SK-N-SH (cell line): ENCODE data around the gene SCN7A. TPM values are rescaled to one million over a fixed set of nuclear protein-coding genes. Genes with fewer than 3 reads are reported as not detected.
A peak's percentile ranks its signal among the peaks of the same experiment; 100 is the strongest.

Experiments
- CTCF ChIA-PET: fragments of 300-600, 350-600 bp; formaldehyde crosslinking; extraction: SDS; loops from one replicate; lab custom pipeline; 2021; lab: Yijun Ruan, JAX
- POLR2A ChIA-PET: fragments of 350-600 bp; sonication (Branson Sonifier 250); formaldehyde crosslinking; extraction: SDS; loops from one replicate; lab custom pipeline; 2020; ENCODE audit warnings: antibody characterized with exemption, inconsistent platforms; lab: Yijun Ruan, JAX
- DNase-seq: peaks from one replicate; pipeline ENCODE4 v3.0.0; 2012
- H2AFZ ChIP-seq: fragments of 200-600 bp; sonication (generic); 2 replicates; pipeline ENCODE4 v1.8.1; 2016; ENCODE audit warnings: antibody characterized with exemption, mild to moderate bottlenecking, low read depth
- H3F3A ChIP-seq: fragments of 200-600 bp; sonication (generic); replicated peaks from 2 replicates; pipeline ENCODE3; 2016; ENCODE audit warnings: antibody characterized with exemption, mild to moderate bottlenecking; ENCODE audit not compliant: insufficient read depth
- H3K27ac ChIP-seq, 2 experiments: fragments of 200-500 bp in 1 of 2; fragments of 200-600 bp in 1 of 2; sonication (Bioruptor generic) in 1 of 2; sonication (generic), shearing (Covaris generic) in 1 of 2; 2 replicates each; pipeline versions ENCODE4 v1.5.1 to v1.6.1; 2014 to 2016; ENCODE audit warnings: low read depth in 2 of 2, inconsistent platforms in 1 of 2, low read length in 1 of 2, mild to moderate bottlenecking in 1 of 2, mixed read lengths in 1 of 2
- H3K27me3 ChIP-seq: fragments of 200-600 bp; sonication (generic), shearing (Covaris generic); 2 replicates; pipeline ENCODE4 v1.6.1; 2016; ENCODE audit warnings: mixed run types; ENCODE audit not compliant: insufficient read depth
- H3K36me3 ChIP-seq, 2 experiments: fragments of 200-500 bp in 1 of 2; fragments of 200-600 bp in 1 of 2; sonication (Bioruptor generic) in 1 of 2; sonication (generic) in 1 of 2; replicated peaks in 1 of 2; 2 replicates each; pipeline versions ENCODE3 to v1.5.1; 2014 to 2016; ENCODE audit warnings: low read length in 1 of 2, mild to moderate bottlenecking in 1 of 2; ENCODE audit not compliant: insufficient read depth in 2 of 2, control insufficient read depth in 1 of 2
- H3K4me1 ChIP-seq, 2 experiments: fragments of 200-500 bp in 1 of 2; fragments of 200-600 bp in 1 of 2; sonication (Bioruptor generic) in 1 of 2; sonication (generic), shearing (Covaris generic) in 1 of 2; 2 replicates each; pipeline versions ENCODE4 v1.5.1 to v1.6.1; 2014 to 2016; ENCODE audit warnings: low read depth in 1 of 2, low read length in 1 of 2, mixed run types in 1 of 2; ENCODE audit not compliant: insufficient read depth in 2 of 2, control insufficient read depth in 1 of 2
- H3K4me2 ChIP-seq: fragments of 200-600 bp; sonication (generic), shearing (Covaris generic); 2 replicates; pipeline ENCODE4 v1.6.1; 2017; ENCODE audit warnings: mixed run types
- H3K4me3 ChIP-seq, 2 experiments: fragments of 200-500 bp in 1 of 2; fragments of 200-600 bp in 1 of 2; sonication (Bioruptor generic) in 1 of 2; sonication (generic), shearing (Covaris generic) in 1 of 2; 2 replicates each; pipeline versions ENCODE4 v1.5.1 to v1.8.1; 2014 to 2016; ENCODE audit warnings: low read depth in 2 of 2, inconsistent platforms in 1 of 2, low read length in 1 of 2, mild to moderate bottlenecking in 1 of 2, mixed read lengths in 1 of 2, moderate library complexity in 1 of 2
- H3K79me2 ChIP-seq: fragments of 200-600 bp; sonication (generic); 2 replicates; pipeline ENCODE4 v1.8.1; 2017; ENCODE audit warnings: mild to moderate bottlenecking; ENCODE audit not compliant: insufficient read depth
- H3K9ac ChIP-seq: fragments of 200-600 bp; sonication (generic); 2 replicates; pipeline ENCODE4 v1.6.1; 2017; ENCODE audit warnings: mixed run types
- H3K9me2 ChIP-seq: fragments of 200-600 bp; sonication (generic); 2 replicates; pipeline ENCODE4 v1.6.1; 2017; ENCODE audit warnings: mixed run types
- H3K9me3 ChIP-seq: fragments of 200-600 bp; sonication (generic); 2 replicates; pipeline ENCODE4 v1.6.1; 2017; ENCODE audit warnings: mixed run types, mild to moderate bottlenecking, moderate library complexity
- H4K20me1 ChIP-seq: fragments of 200-600 bp; sonication (generic); 2 replicates; pipeline ENCODE4 v1.6.1; 2017; ENCODE audit warnings: mild to moderate bottlenecking, mixed run types; ENCODE audit not compliant: insufficient read depth
- CHD2 ChIP-seq: fragments of 150-350 bp; IDR thresholded peaks from 2 replicates; pipeline ENCODE4 v1.6.1; 2018; ENCODE audit warnings: low read length; ENCODE audit not compliant: partially characterized antibody
- EP300 ChIP-seq, 2 experiments: IDR thresholded peaks; 2 replicates each; pipeline versions ENCODE4 v1.4.0 to v1.6.1; 2012; ENCODE audit warnings: borderline replicate concordance in 1 of 2, low read depth in 1 of 2, low read length in 1 of 2
- EZH2phosphoT487 ChIP-seq: fragments of 200-600 bp; sonication (generic); IDR thresholded peaks from 2 replicates; pipeline ENCODE4 v1.6.1; 2017; ENCODE audit warnings: low read depth, mixed run types, mild to moderate bottlenecking, antibody characterized with exemption, moderate library complexity, borderline replicate concordance
- FOSL2 ChIP-seq: IDR thresholded peaks from 2 replicates; pipeline ENCODE4 v1.4.0; 2012; ENCODE audit warnings: low read depth, mild to moderate bottlenecking, moderate library complexity, borderline replicate concordance
- FOXJ3 ChIP-seq: sonication (generic); formaldehyde crosslinking; IDR thresholded peaks from 2 replicates; pipeline ENCODE4 v1.5.1; 2020; ENCODE audit warnings: mild to moderate bottlenecking, missing genetic modification reagents
- FOXM1 ChIP-seq: IDR thresholded peaks from 2 replicates; pipeline ENCODE4 v1.4.0; 2012; ENCODE audit warnings: low read depth, mild to moderate bottlenecking
- MAX ChIP-seq: IDR thresholded peaks from 2 replicates; pipeline ENCODE4 v1.4.0; 2012; ENCODE audit warnings: low read depth
- MEF2A ChIP-seq: IDR thresholded peaks from 2 replicates; pipeline ENCODE4 v1.4.0; 2012; ENCODE audit warnings: low read depth, borderline replicate concordance
- MXI1 ChIP-seq: IDR thresholded peaks from 2 replicates; pipeline ENCODE4 v1.6.1; 2012; ENCODE audit warnings: mild to moderate bottlenecking, low read depth, low read length, improper control_type of control experiment
- NFIC ChIP-seq: IDR thresholded peaks from 2 replicates; pipeline ENCODE4 v1.4.0; 2012; ENCODE audit warnings: borderline replicate concordance
- NRF1 ChIP-seq: IDR thresholded peaks from 2 replicates; pipeline ENCODE4 v1.6.1; 2012; ENCODE audit warnings: low read depth, mild to moderate bottlenecking, low read length
- POLR2AphosphoS5 ChIP-seq: IDR thresholded peaks from 2 replicates; pipeline ENCODE4 v1.6.1; 2012; ENCODE audit warnings: low read depth, low read length
- RAD21 ChIP-seq: IDR thresholded peaks from 2 replicates; pipeline ENCODE4 v1.6.1; 2012; ENCODE audit warnings: mild to moderate bottlenecking, low read length
- RCOR1 ChIP-seq: fragments of 150-350 bp; IDR thresholded peaks from 2 replicates; pipeline ENCODE4 v1.6.1; 2017; ENCODE audit warnings: antibody characterized with exemption, low read length
- REST ChIP-seq: IDR thresholded peaks from 2 replicates; pipeline ENCODE4 v1.6.1; 2012; ENCODE audit warnings: mild to moderate bottlenecking, low read depth, low read length, moderate library complexity
- RFX5 ChIP-seq: IDR thresholded peaks from 2 replicates; pipeline ENCODE4 v1.6.1; 2012; ENCODE audit warnings: mild to moderate bottlenecking, improper control_type of control experiment, low read length
- SIN3A ChIP-seq: IDR thresholded peaks from 2 replicates; pipeline ENCODE4 v1.6.1; 2012; ENCODE audit warnings: low read depth, mild to moderate bottlenecking, low read length, moderate library complexity, borderline replicate concordance
- TAF1 ChIP-seq: IDR thresholded peaks from 2 replicates; pipeline ENCODE4 v1.6.1; 2012; ENCODE audit warnings: low read depth, mild to moderate bottlenecking, low read length, moderate library complexity, borderline replicate concordance
- TEAD4 ChIP-seq: IDR thresholded peaks from 2 replicates; pipeline ENCODE4 v1.4.0; 2012; ENCODE audit warnings: mild to moderate bottlenecking, borderline replicate concordance; ENCODE audit not compliant: insufficient read depth
- USF2 ChIP-seq: fragments of 150-350 bp; IDR thresholded peaks from 2 replicates; pipeline ENCODE4 v1.6.1; 2017; ENCODE audit warnings: antibody characterized with exemption, low read length, low read depth, borderline replicate concordance
- YY1 ChIP-seq: IDR thresholded peaks from 2 replicates; pipeline ENCODE4 v1.4.0; 2012; ENCODE audit warnings: low read depth, mild to moderate bottlenecking
- WGBS: methylation state at CpG from one replicate; pipeline ENCODE4 v1.1.6; 2017; ENCODE audit warnings: low lambda C conversion rate; 5-methylcytosine and 5-hydroxymethylcytosine counted together
- polyA plus RNA-seq, 3 experiments: library from polyadenylated mRNA; depleted of rRNA; stranded (reverse); fragments of >200 nt; gene quantifications; 2 replicates each; pipeline ENCODE4 v1.2.3, GENCODE V29; 2012
- TF ChIP-seq, protein P1 (sequence below): fragments of 200-600 bp; sonication (generic); IDR thresholded peaks from 2 replicates; pipeline ENCODE4 v1.6.1; 2017; ENCODE audit warnings: antibody characterized with exemption, mild to moderate bottlenecking, moderate library complexity
- TF ChIP-seq, protein P2 (sequence below): IDR thresholded peaks from 2 replicates; pipeline ENCODE4; 2012
- TF ChIP-seq, protein P3 (sequence below): fragments of 150-350 bp; IDR thresholded peaks from 2 replicates; pipeline ENCODE4 v1.6.1; 2016; ENCODE audit warnings: mild to moderate bottlenecking, low read depth, low read length
- TF ChIP-seq, protein P4 (sequence below): IDR thresholded peaks from 2 replicates; pipeline ENCODE4 v1.4.0; 2012; ENCODE audit warnings: low read depth, borderline replicate concordance

The SCN7A gene
- polyA plus RNA-seq, 1 of the 3 experiments (the other 2 are of a cell fraction), result 0.02 TPM

- ChIA-PET POLR2A (no interaction called here), CTCF (interaction anchor here (0.6 to 2.5 kb wide), 31 partner anchors 8 to 466 kb away, joined by 3 to 24 read pairs (median 4); partner anchors contain the start of genes SCN9A and TTC21B)
- Histone ChIP-seq H2AFZ (peak overlapping the region; percentile 37; the same call in 1 of the 2 replicates), H4K20me1 (no peaks in the 10 kb centered on the region), H3K27me3 (no peaks in the 10 kb centered on the region), H3K9me3 (no peaks in the 10 kb centered on the region), H3F3A (no peaks in the 10 kb centered on the region), H3K4me1 (peaks cover 0 to 3% of the 10 kb centered on the region in 2 experiments; a peak in 1 of 4 replicates), H3K36me3 (peaks cover 0 to 4% of the 10 kb centered on the region in 2 experiments), H3K79me2 (no peaks in the 10 kb centered on the region), H3K27ac (no peak overlapping the region), H3K9ac (no peak overlapping the region), H3K4me2 (no peak overlapping the region), H3K4me3 (no peak overlapping the region), H3K9me2 (no peaks in the 10 kb centered on the region)
- 19% methylated on average over 2 of the region's 2 CpGs for WGBS
- DNase-seq, result no peak
- no peak for TF ChIP-seq POLR2AphosphoS5
- no peak for TF ChIP-seq CHD2
- no peak for TF ChIP-seq EZH2phosphoT487
- TF ChIP-seq MAX, result no peak
- TF ChIP-seq USF2, result no peak
- TF ChIP-seq EP300 (IDR thresholded peaks at IDR 0.05; ENCODE audit: borderline replicate concordance in 1 of 2, low read depth in 1 of 2, low read length in 1 of 2), result no peak
- no peak for TF ChIP-seq TAF1
- TF ChIP-seq RAD21, result peak; percentile 88
- no peak for TF ChIP-seq MEF2A
- TF ChIP-seq NRF1, result no peak
- TF ChIP-seq, protein P1, sequence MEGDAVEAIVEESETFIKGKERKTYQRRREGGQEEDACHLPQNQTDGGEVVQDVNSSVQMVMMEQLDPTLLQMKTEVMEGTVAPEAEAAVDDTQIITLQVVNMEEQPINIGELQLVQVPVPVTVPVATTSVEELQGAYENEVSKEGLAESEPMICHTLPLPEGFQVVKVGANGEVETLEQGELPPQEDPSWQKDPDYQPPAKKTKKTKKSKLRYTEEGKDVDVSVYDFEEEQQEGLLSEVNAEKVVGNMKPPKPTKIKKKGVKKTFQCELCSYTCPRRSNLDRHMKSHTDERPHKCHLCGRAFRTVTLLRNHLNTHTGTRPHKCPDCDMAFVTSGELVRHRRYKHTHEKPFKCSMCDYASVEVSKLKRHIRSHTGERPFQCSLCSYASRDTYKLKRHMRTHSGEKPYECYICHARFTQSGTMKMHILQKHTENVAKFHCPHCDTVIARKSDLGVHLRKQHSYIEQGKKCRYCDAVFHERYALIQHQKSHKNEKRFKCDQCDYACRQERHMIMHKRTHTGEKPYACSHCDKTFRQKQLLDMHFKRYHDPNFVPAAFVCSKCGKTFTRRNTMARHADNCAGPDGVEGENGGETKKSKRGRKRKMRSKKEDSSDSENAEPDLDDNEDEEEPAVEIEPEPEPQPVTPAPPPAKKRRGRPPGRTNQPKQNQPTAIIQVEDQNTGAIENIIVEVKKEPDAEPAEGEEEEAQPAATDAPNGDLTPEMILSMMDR, result peak; percentile 77
- no peak for TF ChIP-seq NFIC
- no peak for TF ChIP-seq RFX5
- TF ChIP-seq, protein P2, sequence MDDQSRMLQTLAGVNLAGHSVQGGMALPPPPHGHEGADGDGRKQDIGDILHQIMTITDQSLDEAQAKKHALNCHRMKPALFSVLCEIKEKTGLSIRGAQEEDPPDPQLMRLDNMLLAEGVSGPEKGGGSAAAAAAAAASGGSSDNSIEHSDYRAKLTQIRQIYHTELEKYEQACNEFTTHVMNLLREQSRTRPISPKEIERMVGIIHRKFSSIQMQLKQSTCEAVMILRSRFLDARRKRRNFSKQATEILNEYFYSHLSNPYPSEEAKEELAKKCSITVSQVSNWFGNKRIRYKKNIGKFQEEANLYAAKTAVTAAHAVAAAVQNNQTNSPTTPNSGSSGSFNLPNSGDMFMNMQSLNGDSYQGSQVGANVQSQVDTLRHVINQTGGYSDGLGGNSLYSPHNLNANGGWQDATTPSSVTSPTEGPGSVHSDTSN, result no peak
- TF ChIP-seq, protein P3, sequence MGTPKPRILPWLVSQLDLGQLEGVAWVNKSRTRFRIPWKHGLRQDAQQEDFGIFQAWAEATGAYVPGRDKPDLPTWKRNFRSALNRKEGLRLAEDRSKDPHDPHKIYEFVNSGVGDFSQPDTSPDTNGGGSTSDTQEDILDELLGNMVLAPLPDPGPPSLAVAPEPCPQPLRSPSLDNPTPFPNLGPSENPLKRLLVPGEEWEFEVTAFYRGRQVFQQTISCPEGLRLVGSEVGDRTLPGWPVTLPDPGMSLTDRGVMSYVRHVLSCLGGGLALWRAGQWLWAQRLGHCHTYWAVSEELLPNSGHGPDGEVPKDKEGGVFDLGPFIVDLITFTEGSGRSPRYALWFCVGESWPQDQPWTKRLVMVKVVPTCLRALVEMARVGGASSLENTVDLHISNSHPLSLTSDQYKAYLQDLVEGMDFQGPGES, result no peak
- TF ChIP-seq SIN3A, result no peak
- TF ChIP-seq FOSL2, result no peak
- TF ChIP-seq MXI1, result no peak
- no peak for TF ChIP-seq RCOR1
- TF ChIP-seq YY1, result no peak
- TF ChIP-seq FOXJ3 (CRISPR knock-in tag), result no peak
- no peak for TF ChIP-seq TEAD4
- TF ChIP-seq, protein P4, sequence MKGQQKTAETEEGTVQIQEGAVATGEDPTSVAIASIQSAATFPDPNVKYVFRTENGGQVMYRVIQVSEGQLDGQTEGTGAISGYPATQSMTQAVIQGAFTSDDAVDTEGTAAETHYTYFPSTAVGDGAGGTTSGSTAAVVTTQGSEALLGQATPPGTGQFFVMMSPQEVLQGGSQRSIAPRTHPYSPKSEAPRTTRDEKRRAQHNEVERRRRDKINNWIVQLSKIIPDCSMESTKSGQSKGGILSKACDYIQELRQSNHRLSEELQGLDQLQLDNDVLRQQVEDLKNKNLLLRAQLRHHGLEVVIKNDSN, result no peak
- TF ChIP-seq REST, result no peak
- TF ChIP-seq FOXM1, result no peak
Observed at GRCh38 chr2:166419616-166419934, 74.5 kb downstream of the SCN7A start.
